Mesenchymal stem cell (in vitro differentiated cells and primary cell): ENCODE measurements around the gene FAM8A1.

Source experiments
- DNase-seq: peaks from one replicate; pipeline ENCODE4 v3.0.0-alpha.2; 2013
- H2AFZ ChIP-seq: one replicate; pipeline ENCODE4 v1.6.1; 2013; ENCODE audit warnings: low read depth, mild to moderate bottlenecking, control low read depth, inconsistent platforms, low read length, moderate library complexity
- H2AK5ac ChIP-seq: 2 replicates; pipeline ENCODE4 v1.6.1; 2013; ENCODE audit warnings: low read length, moderate library complexity, mild to moderate bottlenecking, inconsistent platforms; ENCODE audit not compliant: severe bottlenecking
- H2BK120ac ChIP-seq: one replicate; pipeline ENCODE4 v1.6.1; 2013; ENCODE audit warnings: low read depth, mild to moderate bottlenecking, inconsistent platforms, low read length, moderate library complexity
- H2BK12ac ChIP-seq, 2 experiments: one replicate each; pipeline ENCODE4 v1.6.1; 2013; ENCODE audit warnings: inconsistent platforms in 2 of 2, low read length in 2 of 2, mild to moderate bottlenecking in 2 of 2, moderate library complexity in 2 of 2, control low read depth in 1 of 2
- H2BK15ac ChIP-seq: one replicate; pipeline ENCODE4 v1.6.1; 2013; ENCODE audit warnings: mild to moderate bottlenecking, low read depth, inconsistent platforms; ENCODE audit not compliant: poor library complexity, severe bottlenecking
- H2BK5ac ChIP-seq: 2 replicates; pipeline ENCODE4 v1.6.1; 2013; ENCODE audit warnings: low read depth, mild to moderate bottlenecking, low read length, control low read depth, inconsistent platforms; ENCODE audit not compliant: poor library complexity, severe bottlenecking
- H3K14ac ChIP-seq, 2 experiments: one replicate each; pipeline ENCODE4 v1.6.1; 2013; ENCODE audit warnings: inconsistent platforms in 2 of 2, low read length in 2 of 2, control low read depth in 1 of 2, mild to moderate bottlenecking in 1 of 2, moderate library complexity in 1 of 2
- H3K18ac ChIP-seq, 2 experiments: one replicate each; pipeline ENCODE4 v1.6.1; 2013; ENCODE audit warnings: inconsistent platforms in 2 of 2, low read length in 2 of 2, control low read depth in 1 of 2, low read depth in 1 of 2, mild to moderate bottlenecking in 1 of 2
- H3K23ac ChIP-seq, 2 experiments: one replicate each; pipeline ENCODE4 v1.6.1; 2013; ENCODE audit warnings: inconsistent platforms in 2 of 2, low read length in 2 of 2, mild to moderate bottlenecking in 2 of 2, moderate library complexity in 2 of 2, control low read depth in 1 of 2
- H3K27ac ChIP-seq: 2 replicates; pipeline ENCODE4 v1.5.1; 2013; ENCODE audit warnings: mild to moderate bottlenecking, moderate library complexity, low read length, control low read depth, inconsistent platforms; ENCODE audit not compliant: poor library complexity, severe bottlenecking
- H3K27me3 ChIP-seq, 2 experiments: 2 replicates each; pipeline versions ENCODE4 v1.6.1 to v1.7.0; 2013; ENCODE audit warnings: low read length in 2 of 2, mild to moderate bottlenecking in 2 of 2, moderate library complexity in 2 of 2, control low read depth in 1 of 2, inconsistent platforms in 1 of 2; ENCODE audit not compliant: control insufficient read depth in 1 of 2, insufficient read depth in 1 of 2
- H3K36me3 ChIP-seq, 2 experiments: 2 replicates each; pipeline versions ENCODE4 v1.6.1 to v1.7.0; 2013; ENCODE audit warnings: low read length in 2 of 2, control low read depth in 1 of 2, inconsistent platforms in 1 of 2, low read depth in 1 of 2, mild to moderate bottlenecking in 1 of 2; ENCODE audit not compliant: insufficient read depth in 2 of 2, control insufficient read depth in 1 of 2
- H3K4ac ChIP-seq, 2 experiments: one replicate each; pipeline ENCODE4 v1.6.1; 2013; ENCODE audit warnings: inconsistent platforms in 2 of 2, low read length in 2 of 2, mild to moderate bottlenecking in 2 of 2, moderate library complexity in 2 of 2, control low read depth in 1 of 2, low read depth in 1 of 2
- H3K4me1 ChIP-seq: 2 replicates; pipeline ENCODE4 v1.6.1; 2013; ENCODE audit warnings: low read depth, low read length, control low read depth; ENCODE audit not compliant: control insufficient read depth, insufficient read depth
- H3K4me2 ChIP-seq: 2 replicates; pipeline ENCODE4 v1.6.1; 2013; ENCODE audit warnings: low read length, mild to moderate bottlenecking, inconsistent platforms; ENCODE audit not compliant: poor library complexity, severe bottlenecking
- H3K4me3 ChIP-seq, 2 experiments: 2 replicates each; pipeline versions ENCODE4 v1.5.1 to v1.7.0; 2013; ENCODE audit warnings: low read length in 2 of 2, mild to moderate bottlenecking in 2 of 2, control low read depth in 1 of 2, low read depth in 1 of 2; ENCODE audit not compliant: insufficient read depth in 1 of 2
- H3K79me1 ChIP-seq: replicated peaks from 2 replicates; pipeline ENCODE4 v1.6.1; 2013; ENCODE audit warnings: mild to moderate bottlenecking, control low read depth, low read length, inconsistent platforms; ENCODE audit not compliant: poor library complexity, severe bottlenecking
- H3K9ac ChIP-seq: 2 replicates; pipeline ENCODE4 v1.7.0; 2013; ENCODE audit warnings: mild to moderate bottlenecking, low read length, moderate library complexity
- H3K9me3 ChIP-seq: 2 replicates; pipeline ENCODE4 v1.7.0; 2013; ENCODE audit warnings: mild to moderate bottlenecking, low read length; ENCODE audit not compliant: control insufficient read depth
- H4K8ac ChIP-seq: one replicate; pipeline ENCODE4 v1.6.1; 2013; ENCODE audit warnings: inconsistent platforms, mild to moderate bottlenecking, low read length, moderate library complexity
- H4K91ac ChIP-seq: one replicate; pipeline ENCODE4 v1.6.1; 2013; ENCODE audit warnings: mild to moderate bottlenecking, low read length, inconsistent platforms
- WGBS: methylation state at CpG from one replicate; pipeline ENCODE4 v1.1.7; 2013; ENCODE audit warnings: mixed read lengths; 5-methylcytosine and 5-hydroxymethylcytosine counted together

The FAM8A1 gene

DNA sequence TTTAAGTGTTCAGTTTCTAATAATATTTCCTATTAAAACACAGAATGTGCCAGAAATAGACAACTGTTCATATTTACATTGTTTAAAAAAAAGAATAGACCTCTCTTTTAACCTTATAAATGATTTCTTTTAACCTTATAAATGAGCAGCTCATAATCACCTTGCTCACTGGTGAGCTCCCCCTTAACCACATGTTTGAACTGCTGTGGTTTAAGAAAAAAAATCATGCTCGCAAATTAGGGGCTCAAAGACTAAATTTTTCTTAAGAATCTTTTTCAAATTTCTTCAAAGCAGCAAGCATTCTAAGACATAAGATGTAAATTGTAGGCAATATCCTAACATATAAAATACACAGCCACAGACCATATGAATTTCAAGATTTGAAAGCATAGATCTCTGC, 32.8 kb downstream of the FAM8A1 start:
- Histone ChIP-seq H2BK12ac (no peak overlapping the region), H2AFZ (no peak overlapping the region), H3K4ac (no peak overlapping the region), H4K91ac (no peak overlapping the region), H2BK15ac (no peak overlapping the region), H3K23ac (no peak overlapping the region), H4K8ac (no peak overlapping the region), H2BK120ac (no peak overlapping the region), H3K27me3 (no peaks in the 10 kb centered on the region), H3K9me3 (no peaks in the 10 kb centered on the region), H3K18ac (no peak overlapping the region), H2BK5ac (no peak overlapping the region), H3K9ac (no peak overlapping the region), H3K4me1 (peaks cover 2% of the 10 kb centered on the region), H3K79me1 (peaks cover 18% of the 10 kb centered on the region), H3K14ac (no peak overlapping the region), H2AK5ac (no peak overlapping the region), H3K36me3 (peaks cover 15 to 75% of the 10 kb centered on the region in 2 experiments), H3K4me2 (no peak overlapping the region), H3K4me3 (no peak overlapping the region), H3K27ac (no peak overlapping the region)
- no CpG with 5 or more reads among the region's 1 CpG for WGBS
- no peak for DNase-seq

GRCh38 chr6:17633465-17634188, 33.5 kb downstream of the FAM8A1 start:
- no peak overlapping the region for H3K4ac ChIP-seq
- H3K14ac ChIP-seq, result no peak overlapping the region
- H3K9ac ChIP-seq, result no peak overlapping the region
- no peak overlapping the region for H4K8ac ChIP-seq
- no peak overlapping the region for H3K4me3 ChIP-seq
- peaks cover 2% of the 10 kb centered on the region for H3K4me1 ChIP-seq
- peaks cover 18% of the 10 kb centered on the region for H3K79me1 ChIP-seq
- no peaks in the 10 kb centered on the region for H3K9me3 ChIP-seq
- no peak overlapping the region for H3K27ac ChIP-seq
- no peak overlapping the region for H3K4me2 ChIP-seq
- no peak overlapping the region for H3K18ac ChIP-seq
- H3K36me3 ChIP-seq, result peaks cover 15 to 70% of the 10 kb centered on the region in 2 experiments
- 97% methylated on average over 2 of the region's 2 CpGs for WGBS
- H2AK5ac ChIP-seq, result no peak overlapping the region
- H3K27me3 ChIP-seq, result no peaks in the 10 kb centered on the region
- H2BK5ac ChIP-seq, result no peak overlapping the region
- no peak overlapping the region for H2BK15ac ChIP-seq
- H2BK12ac ChIP-seq, result no peak overlapping the region
- H4K91ac ChIP-seq, result no peak overlapping the region
- DNase-seq, result no peak
- no peak overlapping the region for H3K23ac ChIP-seq
- H2AFZ ChIP-seq, result no peak overlapping the region
- H2BK120ac ChIP-seq, result no peak overlapping the region

- Histone ChIP-seq H2BK15ac (no peak overlapping the region), H4K91ac (no peak overlapping the region), H2BK5ac (no peak overlapping the region), H3K27ac (no peak overlapping the region), H2BK120ac (no peak overlapping the region), H2AFZ (no peak overlapping the region), H3K23ac (no peak overlapping the region), H4K8ac (no peak overlapping the region), H3K4me3 (no peak overlapping the region), H3K14ac (no peak overlapping the region), H3K79me1 (peaks cover 15% of the 10 kb centered on the region), H2AK5ac (no peak overlapping the region), H3K4me2 (no peak overlapping the region), H2BK12ac (no peak overlapping the region), H3K36me3 (peaks cover 12 to 68% of the 10 kb centered on the region in 2 experiments), H3K4me1 (no peaks in the 10 kb centered on the region), H3K18ac (no peak overlapping the region), H3K9ac (no peak overlapping the region), H3K27me3 (no peaks in the 10 kb centered on the region), H3K9me3 (no peaks in the 10 kb centered on the region), H3K4ac (no peak overlapping the region)
- WGBS, result over 99% methylated on average over 4 of the region's 4 CpGs
- no peak for DNase-seq
Measured at GRCh38 chr6:17635568-17635967, 35.5 kb downstream of the FAM8A1 start.

- no peaks in the 10 kb centered on the region for H3K4me1 ChIP-seq
- H3K18ac ChIP-seq, result no peak overlapping the region
- H2BK120ac ChIP-seq, result no peak overlapping the region
- no peak overlapping the region for H2AK5ac ChIP-seq
- no peak overlapping the region for H3K9ac ChIP-seq
- H3K14ac ChIP-seq, result no peak overlapping the region
- H3K79me1 ChIP-seq, result peaks cover 20% of the 10 kb centered on the region
- H2BK12ac ChIP-seq, result no peak overlapping the region
- no peak overlapping the region for H2AFZ ChIP-seq
- H3K27ac ChIP-seq, result no peak overlapping the region
- H3K4me3 ChIP-seq, result no peak overlapping the region
- H3K36me3 ChIP-seq, result peaks cover 18 to 75% of the 10 kb centered on the region in 2 experiments
- H4K8ac ChIP-seq, result no peak overlapping the region
- no peak overlapping the region for H3K4me2 ChIP-seq
- H3K23ac ChIP-seq, result no peak overlapping the region
- no CpG with 5 or more reads among the region's 2 CpGs for WGBS
- no peak overlapping the region for H2BK15ac ChIP-seq
- H3K9me3 ChIP-seq, result no peaks in the 10 kb centered on the region
- no peak overlapping the region for H3K4ac ChIP-seq
- no peak overlapping the region for H2BK5ac ChIP-seq
- no peak for DNase-seq
- no peak overlapping the region for H4K91ac ChIP-seq
- H3K27me3 ChIP-seq, result no peaks in the 10 kb centered on the region
Measured at GRCh38 chr6:17638212-17638715, 38.2 kb downstream of the FAM8A1 start.
